HCT116 (cell line): ENCODE data around the gene PIKFYVE.

Experiments
- EZH2 ChIP-seq: fragments of 200-600 bp; sonication (generic); IDR thresholded peaks from 2 replicates; pipeline ENCODE4 v1.6.1; 2017; ENCODE audit warnings: antibody characterized with exemption, mixed run types
- FOSL1 ChIP-seq: IDR thresholded peaks from 2 replicates; pipeline ENCODE4 v1.6.1; 2012; ENCODE audit warnings: low read depth
- JUND ChIP-seq: IDR thresholded peaks from 2 replicates; pipeline ENCODE4 v1.6.1; 2012
- POLR2A ChIP-seq: IDR thresholded peaks from 2 replicates; pipeline ENCODE4 v1.7.0; 2011; ENCODE audit warnings: borderline replicate concordance; ENCODE audit not compliant: insufficient read depth, insufficient read length; ENCODE audit errors: extremely low read depth
- RAD21 ChIP-seq: IDR thresholded peaks from 2 replicates; pipeline ENCODE4 v1.6.1; 2012; ENCODE audit warnings: low read depth, mild to moderate bottlenecking
- ZNF274 ChIP-seq: fragments of 200-500 bp; sonication (Bioruptor generic); IDR thresholded peaks from 2 replicates; pipeline ENCODE4 v1.6.1; 2014; ENCODE audit warnings: mild to moderate bottlenecking, low read depth, low read length, inconsistent platforms
- TF ChIP-seq, protein P1 (sequence below), 3 experiments: fragments of 200-600 bp in 1 of 3; sonication (generic) in 1 of 3; IDR thresholded peaks in 2 of 3; conservative IDR thresholded peaks in 1 of 3; 2 replicates each; pipeline ENCODE4 v1.5.1; 2012 to 2017; ENCODE audit warnings: low read depth in 2 of 3, low read length in 2 of 3, antibody characterized with exemption in 1 of 3, borderline replicate concordance in 1 of 3, control low read depth in 1 of 3, mild to moderate bottlenecking in 1 of 3, mixed read lengths in 1 of 3, mixed run types in 1 of 3, moderate library complexity in 1 of 3; ENCODE audit not compliant: insufficient read depth in 1 of 3
- TF ChIP-seq, protein P2 (sequence below): IDR thresholded peaks from 2 replicates; pipeline ENCODE4 v1.6.1; 2012; ENCODE audit warnings: low read depth

DNA sequence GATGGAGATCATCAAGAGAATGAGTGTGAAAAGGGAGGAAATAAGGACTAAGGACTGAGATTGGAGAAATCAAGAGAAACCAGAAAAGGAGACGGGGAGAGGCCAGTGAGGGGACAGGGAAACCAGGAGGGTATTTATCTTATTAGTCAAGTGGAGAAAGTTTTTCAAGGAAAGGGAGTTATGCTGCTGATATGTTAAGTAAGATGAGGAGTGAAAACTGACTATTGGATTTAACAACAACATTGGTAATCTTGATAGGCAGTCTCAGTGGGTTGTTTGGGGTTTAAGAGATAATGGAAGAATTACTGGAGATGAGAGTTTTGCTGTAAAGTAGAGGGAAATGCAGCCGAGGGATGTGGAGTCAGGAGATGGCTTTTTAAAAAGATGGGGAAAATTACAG, 30.6 kb downstream of the PIKFYVE start:
- TF ChIP-seq FOSL1, result no peak
- TF ChIP-seq, protein P1, sequence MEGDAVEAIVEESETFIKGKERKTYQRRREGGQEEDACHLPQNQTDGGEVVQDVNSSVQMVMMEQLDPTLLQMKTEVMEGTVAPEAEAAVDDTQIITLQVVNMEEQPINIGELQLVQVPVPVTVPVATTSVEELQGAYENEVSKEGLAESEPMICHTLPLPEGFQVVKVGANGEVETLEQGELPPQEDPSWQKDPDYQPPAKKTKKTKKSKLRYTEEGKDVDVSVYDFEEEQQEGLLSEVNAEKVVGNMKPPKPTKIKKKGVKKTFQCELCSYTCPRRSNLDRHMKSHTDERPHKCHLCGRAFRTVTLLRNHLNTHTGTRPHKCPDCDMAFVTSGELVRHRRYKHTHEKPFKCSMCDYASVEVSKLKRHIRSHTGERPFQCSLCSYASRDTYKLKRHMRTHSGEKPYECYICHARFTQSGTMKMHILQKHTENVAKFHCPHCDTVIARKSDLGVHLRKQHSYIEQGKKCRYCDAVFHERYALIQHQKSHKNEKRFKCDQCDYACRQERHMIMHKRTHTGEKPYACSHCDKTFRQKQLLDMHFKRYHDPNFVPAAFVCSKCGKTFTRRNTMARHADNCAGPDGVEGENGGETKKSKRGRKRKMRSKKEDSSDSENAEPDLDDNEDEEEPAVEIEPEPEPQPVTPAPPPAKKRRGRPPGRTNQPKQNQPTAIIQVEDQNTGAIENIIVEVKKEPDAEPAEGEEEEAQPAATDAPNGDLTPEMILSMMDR (IDR thresholded peaks at IDR 0.05 in 2 of 3, conservative IDR thresholded peaks at IDR 0.05 in 1 of 3; ENCODE audit: borderline replicate concordance in 1 of 3, insufficient read depth in 1 of 3, low read depth in 2 of 3, low read length in 2 of 3), result no peak
- TF ChIP-seq RAD21, result no peak
- no peak for TF ChIP-seq ZNF274
- TF ChIP-seq, protein P2, sequence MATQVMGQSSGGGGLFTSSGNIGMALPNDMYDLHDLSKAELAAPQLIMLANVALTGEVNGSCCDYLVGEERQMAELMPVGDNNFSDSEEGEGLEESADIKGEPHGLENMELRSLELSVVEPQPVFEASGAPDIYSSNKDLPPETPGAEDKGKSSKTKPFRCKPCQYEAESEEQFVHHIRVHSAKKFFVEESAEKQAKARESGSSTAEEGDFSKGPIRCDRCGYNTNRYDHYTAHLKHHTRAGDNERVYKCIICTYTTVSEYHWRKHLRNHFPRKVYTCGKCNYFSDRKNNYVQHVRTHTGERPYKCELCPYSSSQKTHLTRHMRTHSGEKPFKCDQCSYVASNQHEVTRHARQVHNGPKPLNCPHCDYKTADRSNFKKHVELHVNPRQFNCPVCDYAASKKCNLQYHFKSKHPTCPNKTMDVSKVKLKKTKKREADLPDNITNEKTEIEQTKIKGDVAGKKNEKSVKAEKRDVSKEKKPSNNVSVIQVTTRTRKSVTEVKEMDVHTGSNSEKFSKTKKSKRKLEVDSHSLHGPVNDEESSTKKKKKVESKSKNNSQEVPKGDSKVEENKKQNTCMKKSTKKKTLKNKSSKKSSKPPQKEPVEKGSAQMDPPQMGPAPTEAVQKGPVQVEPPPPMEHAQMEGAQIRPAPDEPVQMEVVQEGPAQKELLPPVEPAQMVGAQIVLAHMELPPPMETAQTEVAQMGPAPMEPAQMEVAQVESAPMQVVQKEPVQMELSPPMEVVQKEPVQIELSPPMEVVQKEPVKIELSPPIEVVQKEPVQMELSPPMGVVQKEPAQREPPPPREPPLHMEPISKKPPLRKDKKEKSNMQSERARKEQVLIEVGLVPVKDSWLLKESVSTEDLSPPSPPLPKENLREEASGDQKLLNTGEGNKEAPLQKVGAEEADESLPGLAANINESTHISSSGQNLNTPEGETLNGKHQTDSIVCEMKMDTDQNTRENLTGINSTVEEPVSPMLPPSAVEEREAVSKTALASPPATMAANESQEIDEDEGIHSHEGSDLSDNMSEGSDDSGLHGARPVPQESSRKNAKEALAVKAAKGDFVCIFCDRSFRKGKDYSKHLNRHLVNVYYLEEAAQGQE, result no peak
- no peak for TF ChIP-seq POLR2A
- no peak for TF ChIP-seq JUND
- no peak for TF ChIP-seq EZH2
